Effector memory CD8-positive, alpha-beta T cell (primary cell): ENCODE data around the gene MRTFB.
"Not testable (repeated sequence)": the region's sequence is repeated elsewhere in the genome, so short reads cannot be mapped to it uniquely, and the experiment has no call there.

Source experiments
- ATAC-seq: fragments of 150-1000 bp; cut with Tn5 transposase; replicated peaks from 2 replicates; pipeline ENCODE4 v1.10.0; 2021; ENCODE audit warnings: mild to moderate bottlenecking, moderate library complexity
- DNase-seq, 3 experiments: peaks; one replicate each; pipeline ENCODE4 v3.0.0; 2021
- H3K27ac Mint-ChIP-seq, 2 donors: one replicate each; pipeline ENCODE4 v1.8.0; 2022; ENCODE audit warnings: mild to moderate bottlenecking in 2 of 2, mixed read lengths in 2 of 2, moderate library complexity in 2 of 2
- H3K27me3 Mint-ChIP-seq, 2 donors: one replicate each; pipeline ENCODE4 v1.8.0; 2022; ENCODE audit warnings: mixed read lengths in 2 of 2
- H3K36me3 Mint-ChIP-seq: one replicate; pipeline ENCODE4 v1.8.0; 2022; ENCODE audit warnings: mild to moderate bottlenecking, moderate library complexity, mixed read lengths; ENCODE audit not compliant: insufficient read depth
- H3K4me1 Mint-ChIP-seq, 2 donors: one replicate each; pipeline ENCODE4 v1.8.0; 2022; ENCODE audit warnings: low read depth in 2 of 2, mixed read lengths in 2 of 2
- H3K4me3 Mint-ChIP-seq, 2 donors: one replicate each; pipeline ENCODE4 v1.8.0; 2022; ENCODE audit warnings: mild to moderate bottlenecking in 2 of 2, mixed read lengths in 2 of 2, moderate library complexity in 2 of 2
- H3K9me3 Mint-ChIP-seq, 2 donors: one replicate each; pipeline ENCODE4 v1.8.0; 2022; ENCODE audit warnings: mixed read lengths in 2 of 2
- total RNA-seq, 9 experiments: gene quantifications; one replicate each; lab custom pipeline; 2026; lab: John Stamatoyannopoulos, UW

MRTFB gene, protein sequence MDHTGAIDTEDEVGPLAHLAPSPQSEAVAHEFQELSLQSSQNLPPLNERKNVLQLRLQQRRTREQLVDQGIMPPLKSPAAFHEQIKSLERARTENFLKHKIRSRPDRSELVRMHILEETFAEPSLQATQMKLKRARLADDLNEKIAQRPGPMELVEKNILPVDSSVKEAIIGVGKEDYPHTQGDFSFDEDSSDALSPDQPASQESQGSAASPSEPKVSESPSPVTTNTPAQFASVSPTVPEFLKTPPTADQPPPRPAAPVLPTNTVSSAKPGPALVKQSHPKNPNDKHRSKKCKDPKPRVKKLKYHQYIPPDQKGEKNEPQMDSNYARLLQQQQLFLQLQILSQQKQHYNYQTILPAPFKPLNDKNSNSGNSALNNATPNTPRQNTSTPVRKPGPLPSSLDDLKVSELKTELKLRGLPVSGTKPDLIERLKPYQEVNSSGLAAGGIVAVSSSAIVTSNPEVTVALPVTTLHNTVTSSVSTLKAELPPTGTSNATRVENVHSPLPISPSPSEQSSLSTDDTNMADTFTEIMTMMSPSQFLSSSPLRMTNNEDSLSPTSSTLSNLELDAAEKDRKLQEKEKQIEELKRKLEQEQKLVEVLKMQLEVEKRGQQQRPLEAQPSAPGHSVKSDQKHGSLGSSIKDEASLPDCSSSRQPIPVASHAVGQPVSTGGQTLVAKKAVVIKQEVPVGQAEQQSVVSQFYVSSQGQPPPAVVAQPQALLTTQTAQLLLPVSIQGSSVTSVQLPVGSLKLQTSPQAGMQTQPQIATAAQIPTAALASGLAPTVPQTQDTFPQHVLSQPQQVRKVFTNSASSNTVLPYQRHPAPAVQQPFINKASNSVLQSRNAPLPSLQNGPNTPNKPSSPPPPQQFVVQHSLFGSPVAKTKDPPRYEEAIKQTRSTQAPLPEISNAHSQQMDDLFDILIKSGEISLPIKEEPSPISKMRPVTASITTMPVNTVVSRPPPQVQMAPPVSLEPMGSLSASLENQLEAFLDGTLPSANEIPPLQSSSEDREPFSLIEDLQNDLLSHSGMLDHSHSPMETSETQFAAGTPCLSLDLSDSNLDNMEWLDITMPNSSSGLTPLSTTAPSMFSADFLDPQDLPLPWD
- 8.3 to 42.9 (median 15.2) reads per million in 9 experiments for total RNA-seq

DNA sequence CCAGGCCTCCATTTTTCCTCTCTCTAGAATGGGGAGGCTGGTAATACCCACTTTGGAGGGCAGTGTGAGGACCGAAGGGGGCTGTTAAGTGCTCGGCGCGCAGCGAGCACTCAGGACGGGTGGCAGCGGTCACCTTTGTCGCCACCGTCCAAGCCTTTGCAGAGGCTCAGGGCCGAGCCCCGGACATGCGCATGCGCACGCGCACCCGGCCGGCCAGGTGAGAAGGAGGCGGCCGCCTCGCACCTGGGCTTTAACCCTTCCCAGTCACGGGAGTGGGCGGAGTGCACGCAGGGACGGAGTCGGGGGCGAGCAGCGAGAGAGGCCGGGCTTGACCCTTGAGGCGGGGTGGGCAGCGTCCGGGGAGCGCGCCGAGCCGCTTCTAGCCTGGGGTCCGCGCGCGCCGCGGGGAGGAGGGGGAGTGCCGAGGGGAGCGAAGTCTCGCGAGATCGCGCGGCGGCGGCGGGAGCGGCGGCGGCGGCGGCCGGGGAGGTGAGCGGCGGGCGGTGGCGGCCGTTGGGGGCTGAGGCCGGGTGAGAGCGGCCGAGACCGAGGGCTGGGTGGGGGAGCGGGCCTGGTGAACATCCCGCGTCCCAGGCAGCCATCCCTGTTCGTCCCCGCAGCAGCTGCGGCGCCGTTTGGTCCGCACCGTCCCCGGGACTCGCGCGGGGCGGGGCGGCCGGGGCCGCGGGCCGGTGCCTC, at the start of gene MRTFB:
TSS of gene MRTFB (plus strand) at position 443 of the 699 bp plus-strand sequence. CDS start 69,288 bp downstream, outside the sequence.
- peak; percentile 89 for ATAC-seq
- no peaks in the 10 kb centered on the region for H3K9me3 Mint-ChIP-seq

DNA sequence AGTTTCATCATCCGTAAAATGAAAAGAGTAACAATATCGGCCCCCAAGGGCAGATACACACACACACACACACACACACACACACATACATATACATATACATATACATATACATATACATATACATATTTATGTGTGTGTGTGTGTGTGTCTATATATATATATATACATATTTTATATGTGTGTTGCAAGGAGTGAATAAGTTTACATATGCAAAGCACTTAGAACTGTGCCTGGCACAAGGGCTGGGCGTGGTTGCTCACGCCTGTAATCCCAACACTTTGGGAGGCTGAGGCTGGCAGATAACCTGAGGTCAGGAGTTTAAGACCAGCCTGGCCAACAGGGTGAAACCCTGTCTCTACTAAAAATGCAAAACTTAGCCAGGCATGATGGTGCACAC, 47.6 kb upstream of the MRTFB start:
- ATAC-seq, H3K4me3 Mint-ChIP-seq: not testable (repeated sequence)

More for the DNA sequence above, at the start of gene MRTFB:
- Mint-ChIP-seq H3K27ac (peak within 1 kb of the TSS; percentile 89 to 90), H3K4me3 (peak within 1 kb of the TSS; percentile 90 to 91), H3K4me1 (peaks cover 9 to 12% of the 10 kb centered on the region in 2 donors), H3K27me3 (peaks cover 0 to 29% of the 10 kb centered on the region in 2 donors), H3K36me3 (peaks cover 6% of the 10 kb centered on the region)
- peak; percentile 72 to 76 (median 73) for DNase-seq

DNA sequence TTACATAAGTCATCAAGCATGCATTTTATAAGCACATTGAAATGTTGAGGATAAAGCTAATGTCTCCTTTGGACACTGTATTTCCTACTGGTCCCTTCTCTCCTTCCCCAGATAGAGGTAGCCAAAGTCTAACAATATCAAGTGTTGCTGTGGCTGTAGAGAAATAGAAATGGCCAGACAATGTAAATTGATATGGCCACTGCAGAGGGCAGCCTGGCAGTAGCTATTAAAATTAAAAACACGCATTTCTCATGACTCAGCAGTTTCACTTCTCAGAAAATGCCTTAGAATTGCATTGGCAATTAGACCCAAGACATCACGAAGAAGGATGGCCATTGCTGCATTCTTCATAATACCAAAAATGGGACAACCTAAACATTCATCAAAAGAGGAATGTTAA, 46.8 kb upstream of the MRTFB start:
- H3K36me3 Mint-ChIP-seq = no peaks in the 10 kb centered on the region
- H3K4me3 Mint-ChIP-seq = no peak overlapping the region
- ATAC-seq = no peak
- H3K27ac Mint-ChIP-seq = no peak overlapping the region
- peaks cover 0 to 46% of the 10 kb centered on the region in 2 donors for H3K27me3 Mint-ChIP-seq
- no peaks in the 10 kb centered on the region for H3K9me3 Mint-ChIP-seq
- H3K4me1 Mint-ChIP-seq = no peaks in the 10 kb centered on the region
- no peak for DNase-seq

More for the DNA sequence above, 47.6 kb upstream of the MRTFB start:
- not testable (repeated sequence) for H3K4me1 Mint-ChIP-seq, H3K36me3 Mint-ChIP-seq, H3K9me3 Mint-ChIP-seq, H3K27ac Mint-ChIP-seq, DNase-seq
- H3K27me3 Mint-ChIP-seq = peaks cover 0 to 47% of the 10 kb centered on the region in 2 donors

DNA sequence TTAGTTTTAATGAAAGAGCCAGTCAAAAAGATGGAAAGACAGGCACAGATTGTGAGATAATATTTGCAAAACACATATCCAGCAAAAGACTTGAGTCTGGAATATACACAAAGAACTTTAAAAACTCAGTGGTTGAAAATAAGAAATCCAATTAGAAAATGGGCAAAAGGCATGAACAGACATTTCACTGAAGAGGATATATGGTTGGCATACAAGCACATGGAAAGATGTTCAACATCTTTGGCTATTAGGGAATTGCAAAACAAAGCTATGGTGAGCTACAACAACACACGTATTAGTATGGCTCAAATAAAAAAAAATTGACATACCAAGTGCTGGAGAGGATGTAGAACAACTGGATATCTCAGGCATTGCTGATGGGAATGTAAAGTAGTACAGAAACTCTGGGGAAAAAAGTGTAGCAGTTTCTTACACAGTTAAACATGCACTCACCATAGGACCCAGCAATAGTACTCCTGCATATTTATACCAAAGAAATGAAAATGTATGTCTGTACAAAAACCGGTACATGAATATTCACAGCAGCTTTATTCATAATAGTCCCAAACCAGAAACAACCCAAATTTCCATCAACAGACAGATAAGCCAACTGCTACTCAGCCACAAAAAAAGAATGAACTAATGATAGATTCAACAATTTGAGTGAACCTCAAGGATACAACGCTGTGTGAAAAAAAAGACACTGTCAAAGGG, 44.4 kb upstream of the MRTFB start:
- Mint-ChIP-seq H3K27ac (no peak overlapping the region), H3K4me1 (no peaks in the 10 kb centered on the region), H3K27me3 (peaks cover 0 to 40% of the 10 kb centered on the region in 2 donors), H3K36me3 (no peaks in the 10 kb centered on the region), H3K4me3 (no peak overlapping the region), H3K9me3 (no peaks in the 10 kb centered on the region)
- ATAC-seq (no peak), DNase-seq (no peak)

DNA sequence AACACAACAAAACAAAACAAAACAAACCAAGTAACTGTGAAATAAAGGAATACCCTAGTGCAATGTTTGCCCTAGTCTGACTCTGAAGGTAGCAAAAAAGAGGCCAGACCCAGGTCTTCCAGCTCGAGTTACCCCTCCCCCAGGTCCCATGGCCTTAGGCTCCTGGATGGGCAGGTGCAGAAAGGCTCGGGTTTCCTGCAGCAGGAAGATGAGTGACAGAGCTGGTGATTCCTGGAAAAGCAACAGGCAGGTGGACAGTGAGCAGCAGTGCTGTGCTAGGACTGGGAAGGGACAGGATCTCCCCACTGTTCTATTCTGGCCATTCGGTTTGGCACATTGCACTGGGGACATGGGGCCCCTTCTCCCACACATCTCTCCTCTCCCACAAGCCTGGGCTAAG, 42.9 kb upstream of the MRTFB start:
- peaks cover 0 to 40% of the 10 kb centered on the region in 2 donors for H3K27me3 Mint-ChIP-seq
- no peak overlapping the region for H3K4me3 Mint-ChIP-seq
- DNase-seq (no peak), ATAC-seq (no peak)
- H3K9me3 Mint-ChIP-seq = no peaks in the 10 kb centered on the region
- no peaks in the 10 kb centered on the region for H3K36me3 Mint-ChIP-seq
- no peaks in the 10 kb centered on the region for H3K4me1 Mint-ChIP-seq
- no peak overlapping the region for H3K27ac Mint-ChIP-seq

DNA sequence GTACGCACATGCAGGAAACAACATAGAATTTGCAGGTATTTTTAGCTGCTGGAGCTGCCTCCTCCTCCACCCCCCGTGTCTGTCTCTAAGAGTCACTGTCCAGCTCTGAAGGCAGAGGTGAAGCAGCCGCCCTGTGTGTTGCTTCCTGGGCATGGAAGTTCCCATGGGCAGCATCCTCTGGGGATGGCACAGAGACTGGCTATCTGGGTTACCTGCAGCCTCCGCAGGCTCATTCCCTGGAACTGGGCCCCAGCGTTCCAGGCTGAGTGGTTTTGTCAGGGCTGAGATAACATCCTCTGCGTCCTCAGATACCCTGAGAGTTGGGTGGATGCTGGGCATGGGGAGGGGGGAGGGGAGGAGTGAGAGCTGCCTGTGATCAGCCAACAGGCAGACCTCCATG, 41.5 kb upstream of the MRTFB start:
- Mint-ChIP-seq H3K27me3 (peaks cover 0 to 30% of the 10 kb centered on the region in 2 donors), H3K4me1 (no peaks in the 10 kb centered on the region), H3K36me3 (no peaks in the 10 kb centered on the region), H3K4me3 (no peak overlapping the region), H3K27ac (no peak overlapping the region), H3K9me3 (no peaks in the 10 kb centered on the region)
- ATAC-seq = no peak
- no peak for DNase-seq

DNA sequence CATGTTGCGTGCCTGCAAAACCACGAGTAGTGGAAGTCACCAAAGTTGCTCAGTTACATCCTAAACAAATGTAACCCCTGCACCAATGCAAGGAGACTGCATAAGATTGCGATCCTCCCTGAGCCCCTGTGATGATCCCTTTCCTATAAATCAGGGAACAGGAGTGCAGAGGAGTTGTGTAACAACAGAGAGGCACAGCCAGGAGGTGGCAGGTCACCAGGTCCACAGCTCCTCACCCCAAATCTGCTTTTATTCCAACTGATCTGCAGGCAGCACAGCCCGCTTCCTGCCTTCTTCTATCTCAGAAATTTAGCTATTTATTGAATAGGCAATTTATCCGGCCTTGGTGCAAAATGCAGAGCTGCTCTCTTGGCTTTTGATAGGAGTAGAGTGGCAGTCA, 36.0 kb upstream of the MRTFB start:
- no peaks in the 10 kb centered on the region for H3K4me1 Mint-ChIP-seq
- ATAC-seq (no peak), DNase-seq (no peak)
- no peaks in the 10 kb centered on the region for H3K27me3 Mint-ChIP-seq
- no peak overlapping the region for H3K27ac Mint-ChIP-seq
- H3K36me3 Mint-ChIP-seq = no peaks in the 10 kb centered on the region
- H3K9me3 Mint-ChIP-seq = no peaks in the 10 kb centered on the region
- H3K4me3 Mint-ChIP-seq = no peak overlapping the region

DNA sequence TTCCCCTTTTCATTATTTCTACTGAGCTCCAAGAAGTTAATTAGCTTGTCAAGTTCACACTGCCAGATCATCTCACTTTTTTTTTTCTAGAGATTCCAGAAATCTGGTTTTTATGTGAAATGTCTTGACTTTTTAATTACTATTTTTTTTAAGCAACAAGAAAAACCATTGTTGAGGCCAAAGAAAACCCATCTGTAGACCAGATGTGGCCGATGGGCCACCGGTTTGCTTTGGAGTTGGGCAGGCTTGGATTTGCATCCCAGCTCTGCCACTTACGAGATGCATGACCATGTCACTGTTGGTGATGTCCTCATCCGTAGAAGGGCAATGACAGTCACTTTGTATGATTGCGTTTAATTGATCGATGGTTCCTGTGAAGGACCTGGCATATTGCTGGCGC, 34.2 kb upstream of the MRTFB start:
- no peak for DNase-seq
- H3K27ac Mint-ChIP-seq = no peak overlapping the region

DNA sequence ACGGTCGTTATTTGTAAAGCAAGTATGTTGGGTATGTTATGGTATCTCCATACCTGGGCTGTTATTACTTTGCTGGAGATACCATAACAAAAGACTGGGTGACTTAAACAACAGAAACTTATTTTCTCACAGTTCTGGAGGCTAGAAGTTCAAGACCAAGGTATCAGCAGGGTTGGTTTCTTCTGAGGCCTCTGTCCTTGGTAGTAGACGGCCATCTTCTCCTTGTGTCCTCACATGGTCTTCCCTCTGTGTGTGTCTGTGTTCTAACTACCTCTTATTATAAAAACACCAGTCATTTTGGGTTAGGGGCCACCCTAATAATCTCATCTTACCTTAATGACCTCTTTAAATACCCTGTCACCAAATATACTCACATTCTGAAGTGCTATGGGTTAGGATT, 33.2 kb upstream of the MRTFB start:
- H3K4me1 Mint-ChIP-seq = no peaks in the 10 kb centered on the region
- no peak for DNase-seq
- no peaks in the 10 kb centered on the region for H3K36me3 Mint-ChIP-seq
- H3K4me3 Mint-ChIP-seq = no peak overlapping the region
- peaks cover 0 to 7% of the 10 kb centered on the region in 2 donors for H3K27me3 Mint-ChIP-seq
- H3K27ac Mint-ChIP-seq = no peak overlapping the region
- no peak for ATAC-seq
- H3K9me3 Mint-ChIP-seq = no peaks in the 10 kb centered on the region

More for the DNA sequence above, 34.2 kb upstream of the MRTFB start:
- no peaks in the 10 kb centered on the region for H3K9me3 Mint-ChIP-seq
- ATAC-seq = no peak
- no peaks in the 10 kb centered on the region for H3K27me3 Mint-ChIP-seq
- no peaks in the 10 kb centered on the region for H3K4me1 Mint-ChIP-seq
- H3K36me3 Mint-ChIP-seq = no peaks in the 10 kb centered on the region
- H3K4me3 Mint-ChIP-seq = no peak overlapping the region

DNA sequence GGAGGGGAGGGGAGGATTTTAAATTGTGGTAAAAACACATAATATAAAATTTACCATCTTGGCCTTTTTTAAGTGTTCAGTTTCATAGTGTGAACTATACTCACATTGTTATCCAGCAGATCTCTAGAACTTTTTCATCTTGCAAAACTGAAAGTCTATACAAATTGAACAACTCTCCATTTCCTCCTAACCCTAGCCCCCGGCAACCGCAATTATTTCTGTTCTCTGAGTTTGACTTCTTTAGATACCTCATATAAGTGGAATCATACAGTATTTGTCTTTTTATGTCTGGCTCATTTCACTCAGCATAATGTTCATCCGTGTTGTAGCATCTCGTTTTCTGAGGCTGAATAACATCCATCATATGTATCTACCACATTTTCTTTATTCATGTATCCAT, 30.0 kb upstream of the MRTFB start:
- Mint-ChIP-seq H3K4me1 (no peaks in the 10 kb centered on the region), H3K27ac (no peak overlapping the region), H3K9me3 (no peaks in the 10 kb centered on the region), H3K36me3 (no peaks in the 10 kb centered on the region), H3K4me3 (no peak overlapping the region), H3K27me3 (peaks cover 0 to 37% of the 10 kb centered on the region in 2 donors)
- DNase-seq (no peak), ATAC-seq (no peak)

DNA sequence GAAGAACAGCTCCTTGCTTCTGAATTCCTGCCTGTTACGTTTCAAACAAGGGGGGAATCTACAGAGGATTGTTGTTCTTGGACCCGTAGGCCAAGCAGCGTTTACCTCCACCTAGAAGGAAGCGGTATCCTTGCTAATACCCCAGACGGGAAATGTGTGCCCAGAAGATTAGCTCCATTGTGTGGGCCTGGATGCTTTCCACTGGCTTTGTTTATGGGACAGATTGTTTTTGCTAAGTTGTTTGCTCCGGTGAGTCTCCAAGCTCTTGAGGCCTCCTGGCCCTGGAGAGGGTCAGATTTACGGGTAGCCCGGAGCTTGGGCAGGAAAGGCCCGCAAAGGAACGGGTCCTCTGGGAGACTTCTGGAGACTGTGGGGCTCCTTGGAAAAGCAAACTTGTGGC, 28.4 kb upstream of the MRTFB start:
- Mint-ChIP-seq H3K36me3 (no peaks in the 10 kb centered on the region), H3K27me3 (peaks cover 6 to 46% of the 10 kb centered on the region in 2 donors), H3K9me3 (no peaks in the 10 kb centered on the region), H3K4me3 (no peak overlapping the region), H3K27ac (no peak overlapping the region), H3K4me1 (no peaks in the 10 kb centered on the region)
- DNase-seq (no peak), ATAC-seq (no peak)

DNA sequence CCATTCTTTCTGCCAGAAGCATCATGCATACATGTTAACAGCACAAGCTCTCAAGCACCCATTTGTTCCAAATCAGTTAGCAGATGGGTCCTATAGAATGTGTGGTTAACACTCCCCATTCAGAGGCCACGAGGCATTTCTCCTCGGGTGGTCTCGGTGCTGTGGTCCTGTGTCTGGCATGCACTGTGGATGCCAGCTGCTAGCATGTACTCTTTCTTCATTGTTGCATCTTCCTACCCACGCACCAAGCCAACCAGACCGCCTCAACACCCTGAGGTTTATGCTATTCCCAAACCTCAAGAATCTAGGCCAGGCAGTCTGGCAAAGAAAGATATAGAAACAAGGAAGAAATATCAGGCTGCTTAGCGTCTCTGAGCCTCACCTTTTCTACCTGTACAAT, 27.8 kb upstream of the MRTFB start:
- no peaks in the 10 kb centered on the region for H3K9me3 Mint-ChIP-seq
- ATAC-seq = no peak

More for the DNA sequence above, 27.8 kb upstream of the MRTFB start:
- H3K4me3 Mint-ChIP-seq = no peak overlapping the region
- H3K36me3 Mint-ChIP-seq = no peaks in the 10 kb centered on the region
- no peak overlapping the region for H3K27ac Mint-ChIP-seq
- DNase-seq = no peak
- H3K4me1 Mint-ChIP-seq = no peaks in the 10 kb centered on the region
- peaks cover 9 to 51% of the 10 kb centered on the region in 2 donors for H3K27me3 Mint-ChIP-seq
